GM19397 (cell line): ENCODE results near the gene NAT10.
"Not testable (repeated sequence)": the region's sequence is repeated elsewhere in the genome, so short reads cannot be mapped to it uniquely, and the experiment has no call there.

Experiments
- ATAC-seq: cut with Tn5 transposase; IDR thresholded peaks from one replicate; pipeline ENCODE4 v1.9.1; 2021; ENCODE audit warnings: mild to moderate bottlenecking, moderate library complexity; ENCODE audit not compliant: unreplicated experiment

Gene NAT10

GRCh38 chr11:34105079-34105956, at the start of gene NAT10:
TSS of gene NAT10 (plus strand) at chr11:34105629. CDS start at chr11:34108226, 2,597 bp downstream.
- peak; percentile 96 for ATAC-seq

- ATAC-seq: no peak
These were observed 48.8 kb upstream of the NAT10 start for GRCh38 chr11:34056672-34057071.

GRCh38 chr11:34063061-34063795, 42.2 kb upstream of the NAT10 start:
- ATAC-seq: no peak

GRCh38 chr11:34064291-34064690, 41.1 kb upstream of the NAT10 start:
- no peak for ATAC-seq

GRCh38 chr11:34065505-34066203, 39.8 kb upstream of the NAT10 start:
- ATAC-seq: no peak

- not testable (repeated sequence) for ATAC-seq
These were observed 38.7 kb upstream of the NAT10 start for GRCh38 chr11:34066766-34067165.

- no peak for ATAC-seq
These were observed 37.9 kb upstream of the NAT10 start for GRCh38 chr11:34067383-34068065.

GRCh38 chr11:34068111-34068510, 37.3 kb upstream of the NAT10 start:
- no peak for ATAC-seq

GRCh38 chr11:34071306-34071705, 34.1 kb upstream of the NAT10 start:
- not testable (repeated sequence) for ATAC-seq

GRCh38 chr11:34072041-34072440, 33.4 kb upstream of the NAT10 start:
- ATAC-seq: no peak

GRCh38 chr11:34072832-34073231, 32.6 kb upstream of the NAT10 start:
- ATAC-seq: no peak

- ATAC-seq: no peak
These were observed 31.0 kb upstream of the NAT10 start for GRCh38 chr11:34074391-34074790.

- ATAC-seq: no peak
These were observed 30.1 kb upstream of the NAT10 start for GRCh38 chr11:34075178-34075820.

- no peak for ATAC-seq
These were observed 24.8 kb upstream of the NAT10 start for GRCh38 chr11:34080609-34081008.

- no peak for ATAC-seq
These were observed 20.8 kb upstream of the NAT10 start for GRCh38 chr11:34084637-34085036.

- peak; percentile 52 for ATAC-seq
These were observed 18.7 kb upstream of the NAT10 start for GRCh38 chr11:34086554-34087283.

- no peak for ATAC-seq
These were observed 13.6 kb upstream of the NAT10 start for GRCh38 chr11:34091825-34092224.

- not testable (repeated sequence) for ATAC-seq
These were observed 10.5 kb upstream of the NAT10 start for GRCh38 chr11:34094900-34095299.

- ATAC-seq: no peak
These were observed 6.6 kb upstream of the NAT10 start for GRCh38 chr11:34098813-34099212.

- ATAC-seq: no peak
These were observed 750 bp upstream of the NAT10 start for GRCh38 chr11:34104680-34105078.
